Psoas muscle (tissue), 8 donors: ENCODE results near the gene SERPINB4. TPM values are rescaled to one million over a fixed set of nuclear protein-coding genes. Genes with fewer than 3 reads are reported as not detected.

ENCODE experiments used
- ATAC-seq, 4 donors: fragments of 200-7000 bp; cut with Tn5 transposase; one replicate each; pipeline ENCODE4 v1.9.1; 2020; ENCODE audit warnings: moderate library complexity in 3 of 4, mild to moderate bottlenecking in 2 of 4
- DNase-seq, 2 donors: peaks; one replicate each; pipeline ENCODE4 v3.0.0-alpha.2; 2020
- H3K27ac ChIP-seq: fragments of 200-600 bp; one replicate; pipeline ENCODE4 v1.8.0; 2022
- H3K27me3 ChIP-seq, 3 donors: fragments of 200-600 bp in 1 of 3; one replicate each; pipeline versions ENCODE4 v1.6.1 to v1.8.0; 2013 to 2022; ENCODE audit warnings: low read length in 2 of 3, mild to moderate bottlenecking in 2 of 3, moderate library complexity in 1 of 3; ENCODE audit not compliant: insufficient read depth in 3 of 3
- H3K36me3 ChIP-seq, 2 donors: fragments of 200-600 bp in 1 of 2; one replicate each; pipeline versions ENCODE4 v1.6.1 to v1.8.0; 2013 to 2022; ENCODE audit warnings: low read depth in 1 of 2, mild to moderate bottlenecking in 1 of 2, moderate library complexity in 1 of 2; ENCODE audit not compliant: insufficient read depth in 1 of 2
- H3K4me1 ChIP-seq: fragments of 200-600 bp; one replicate; pipeline ENCODE4 v1.8.0; 2022
- H3K4me3 ChIP-seq: fragments of 200-600 bp; one replicate; pipeline ENCODE4 v1.8.0; 2022; ENCODE audit warnings: mild to moderate bottlenecking
- H3K9me3 ChIP-seq: fragments of 200-600 bp; one replicate; pipeline ENCODE4 v1.8.0; 2022
- CTCF ChIP-seq: fragments of 200-600 bp; IDR thresholded peaks from one replicate; pipeline ENCODE4 v1.8.0; 2022; ENCODE audit warnings: antibody characterized with exemption
- WGBS, 3 donors: extraction: QIAGEN DNeasy Blood & Tissue Kit; methylation state at CpG; one replicate each; pipeline versions ENCODE4 v1.1.6 to v1.1.7; 2013; 5-methylcytosine and 5-hydroxymethylcytosine counted together
- intact Hi-C, 2 donors: fragments of 100-400 bp; cut with DNase I; formaldehyde crosslinking; loops; one replicate each; pipeline versions ENCODE4 v1.11.0 to v1.14.2; 2022
- polyA plus RNA-seq, 3 donors: library from polyadenylated mRNA; stranded (reverse); fragments of 200-250 nt; gene quantifications; one replicate each; pipeline ENCODE4 v1.2.3, GENCODE V29; 2013
- total RNA-seq, 4 donors: library from RNA; stranded (reverse); fragmentation: NEBNext Ultra II Directional in 2 of 4; extraction: Animal tissue kit (Norgen Biotek cat#: 25700) in 2 of 4; gene quantifications; one replicate each; pipeline versions ENCODE4 v1.2.1 to v1.2.4, GENCODE V29; 2021 to 2023
- donor health status: healthy with polysubstance abuse.
- donor health status: DM: no; HTN: no; CAD: no; lungs with moderate emphysema.
- donor health status: Bipolar disorder and iron deficiency.
- donor health status: healthy.
- donor health status: DM: yes; HTN: yes; CAD: no.
- donor health status: DM: no; HTN: no; CAD: no.
- donor health status: DM: no; HTN: no; CAD: no.
- donor health status: DM: yes; HTN: yes; CAD: no.

SERPINB4 gene
- total and polyA plus RNA-seq, 7 donors: 0.04 TPM; not detected in 6

- Histone ChIP-seq H3K27ac (no peak overlapping the region), H3K4me1 (no peaks in the 10 kb centered on the region), H3K9me3 (no peaks in the 10 kb centered on the region), H3K4me3 (no peak overlapping the region), H3K27me3 (no peaks in the 10 kb centered on the region), H3K36me3 (no peaks in the 10 kb centered on the region)
- 0 to 1% (median 0%) methylated on average over 1 of the region's 1 CpG for WGBS, 3 donors
- TF ChIP-seq CTCF: no peak
- DNase-seq (no peak), ATAC-seq (no peak)
- intact Hi-C loops: no loop called here
Measured at GRCh38 chr18:63603772-63604171, 40.3 kb downstream of the SERPINB4 start.

GRCh38 chr18:63603355-63603754 is 40.7 kb downstream of the SERPINB4 start:
- no peaks in the 10 kb centered on the region for H3K9me3 ChIP-seq
- intact Hi-C loops: no loop called here
- WGBS, 3 donors: 50 to 64% (median 59%) methylated on average over 1 of the region's 1 CpG

GRCh38 chr18:63596964-63597363 is 47.1 kb downstream of the SERPINB4 start:
- DNase-seq: no peak
- H3K27me3 ChIP-seq: no peaks in the 10 kb centered on the region
- no peak for ATAC-seq
- H3K4me3 ChIP-seq: no peak overlapping the region
- H3K27ac ChIP-seq: no peak overlapping the region
- 67 to 74% (median 72%) methylated on average over 14 of the region's 14 CpGs for WGBS, 3 donors
- TF ChIP-seq CTCF: no peak
- H3K9me3 ChIP-seq: no peaks in the 10 kb centered on the region
- intact Hi-C loops: no loop called here
- H3K36me3 ChIP-seq: no peaks in the 10 kb centered on the region
- no peaks in the 10 kb centered on the region for H3K4me1 ChIP-seq

More at GRCh38 chr18:63603355-63603754, 40.7 kb downstream of the SERPINB4 start:
- ATAC-seq: no peak
- no peak for DNase-seq
- TF ChIP-seq CTCF: no peak
- Histone ChIP-seq H3K36me3 (no peaks in the 10 kb centered on the region), H3K27ac (no peak overlapping the region), H3K4me1 (no peaks in the 10 kb centered on the region), H3K4me3 (no peak overlapping the region), H3K27me3 (no peaks in the 10 kb centered on the region)

GRCh38 chr18:63592471-63592870 is 51.6 kb downstream of the SERPINB4 start:
- no peaks in the 10 kb centered on the region for H3K4me1 ChIP-seq
- ATAC-seq (no peak), DNase-seq (no peak)
- H3K27me3 ChIP-seq: no peaks in the 10 kb centered on the region
- H3K9me3 ChIP-seq: no peaks in the 10 kb centered on the region
- 29 to 52% (median 50%) methylated on average over 1 of the region's 1 CpG for WGBS, 3 donors
- no peaks in the 10 kb centered on the region for H3K36me3 ChIP-seq
- intact Hi-C loops: no loop called here
- TF ChIP-seq CTCF: no peak
- no peak overlapping the region for H3K27ac ChIP-seq
- H3K4me3 ChIP-seq: no peak overlapping the region

- Histone ChIP-seq H3K9me3 (no peaks in the 10 kb centered on the region), H3K27me3 (no peaks in the 10 kb centered on the region), H3K4me1 (no peaks in the 10 kb centered on the region), H3K27ac (no peak overlapping the region), H3K4me3 (no peak overlapping the region), H3K36me3 (no peaks in the 10 kb centered on the region)
- TF ChIP-seq CTCF: no peak
- ATAC-seq (no peak), DNase-seq (no peak)
- 85 to 94% (median 88%) methylated on average over 3 of the region's 3 CpGs for WGBS, 3 donors
- intact Hi-C loops: no loop called here
Measured at GRCh38 chr18:63591725-63592124, 52.3 kb downstream of the SERPINB4 start.
